Activated B cell treated with CpG ODN at 0.5 μM for 24 hours (primary cell): Measurements from ENCODE around the gene PTMS. TPM values are rescaled to one million over a fixed set of nuclear protein-coding genes. Genes with fewer than 3 reads are reported as not detected.

ENCODE experiments used
- ATAC-seq: fragments of 200-7000 bp; cut with Tn5 transposase; one replicate; pipeline ENCODE4 v1.10.0; 2021; ENCODE audit warnings: low read depth, mild to moderate bottlenecking, moderate library complexity
- CTCF ChIA-PET: fragments of 350-600 bp; sonication (Branson Sonifier 250); formaldehyde crosslinking; loops from one replicate; lab custom pipeline; 2021; ENCODE audit warnings: antibody characterized with exemption; lab: Charles Lee
- POLR2A ChIA-PET: fragments of 350-600 bp; sonication (Branson Sonifier 250); formaldehyde crosslinking; loops from one replicate; lab custom pipeline; 2021; ENCODE audit warnings: antibody characterized with exemption; lab: Charles Lee
- DNase-seq: peaks from one replicate; pipeline ENCODE4 v3.0.0; 2022
- H3K27ac Mint-ChIP-seq: one replicate; pipeline ENCODE4 v1.8.0; 2020; ENCODE audit warnings: mixed read lengths
- H3K27me3 Mint-ChIP-seq: one replicate; pipeline ENCODE4 v1.8.0; 2021; ENCODE audit warnings: mixed read lengths
- H3K36me3 Mint-ChIP-seq: one replicate; pipeline ENCODE4 v1.8.0; 2021; ENCODE audit warnings: low read depth, mixed read lengths
- H3K4me1 Mint-ChIP-seq: one replicate; pipeline ENCODE4 v1.8.0; 2021; ENCODE audit warnings: mixed read lengths
- H3K4me3 Mint-ChIP-seq: one replicate; pipeline ENCODE4 v1.8.0; 2020; ENCODE audit warnings: mild to moderate bottlenecking, mixed read lengths
- H3K9me3 Mint-ChIP-seq: one replicate; pipeline ENCODE4 v1.8.0; 2020; ENCODE audit warnings: mixed read lengths
- CTCF ChIP-seq: fragments of 200-600 bp; IDR thresholded peaks from one replicate; pipeline ENCODE4 v1.8.0; 2022; ENCODE audit warnings: antibody characterized with exemption, mild to moderate bottlenecking
- intact Hi-C: fragments of 100-400 bp; cut with micrococcal nuclease; formaldehyde crosslinking; loops from one replicate; pipeline ENCODE4 v1.15.1; 2024
- total RNA-seq: library from RNA; stranded (reverse); gene quantifications from 2 replicates; pipeline ENCODE4 v1.2.3, GENCODE V29; 2022

Gene PTMS
- total RNA-seq = 4.8 and 6.4 TPM in 2 replicates

- CTCF ChIA-PET = interaction anchor here (0.8 to 3.2 kb wide), 19 partner anchors 8 to 212 kb away, joined by 3 to 64 read pairs (median 4); partner anchors contain the start of genes COPS7A, MLF2 and ZNF384
- Mint-ChIP-seq H3K36me3 (no peaks in the 10 kb centered on the region), H3K27me3 (peaks cover 43% of the 10 kb centered on the region), H3K9me3 (no peaks in the 10 kb centered on the region), H3K27ac (no peak within 1 kb of the TSS), H3K4me1 (peaks cover 29% of the 10 kb centered on the region), H3K4me3 (peak within 1 kb of the TSS; percentile 88)
- TF ChIP-seq CTCF = no peak
- DNase-seq (peak; percentile 34), ATAC-seq (peak; percentile 13)
- intact Hi-C loops = loop anchor here (1.0 kb wide), 3 partner anchors 13 to 85 kb away; partner anchors contain the start of gene CDCA3
- POLR2A ChIA-PET = interaction anchor here (0.9 to 2.9 kb wide), 7 partner anchors 13 to 147 kb away, joined by 3 to 26 read pairs (median 4); partner anchors contain the start of genes CDCA3, COPS7A, MLF2 and ZNF384
These were observed at the start of gene PTMS for GRCh38 chr12:6765634-6766581. Gene PTMS, plus strand, starts transcription at chr12:6766363. Its CDS starts 343 bp downstream, at chr12:6766706.

- ChIA-PET POLR2A (interaction anchor here (0.7 kb wide), 1 partner anchor 16 kb away, joined by 3 read pairs; no protein-coding TSS in a partner anchor), CTCF (no interaction called here)
- ATAC-seq (no peak), DNase-seq (no peak)
- no peaks in the 10 kb centered on the region for H3K4me1 Mint-ChIP-seq
- TF ChIP-seq CTCF = no peak
- H3K9me3 Mint-ChIP-seq = no peaks in the 10 kb centered on the region
- no peaks in the 10 kb centered on the region for H3K36me3 Mint-ChIP-seq
- no peak overlapping the region for H3K27ac Mint-ChIP-seq
- H3K27me3 Mint-ChIP-seq = peaks cover 9% of the 10 kb centered on the region
- H3K4me3 Mint-ChIP-seq = no peak overlapping the region
- intact Hi-C loops = no loop called here
These were observed 49.2 kb upstream of the PTMS start for GRCh38 chr12:6716874-6717437.

- ChIA-PET CTCF (interaction anchor here (0.9 to 2.6 kb wide), 5 partner anchors 23 to 44 kb away, joined by 3 to 12 read pairs (median 5); no protein-coding TSS in a partner anchor), POLR2A (interaction anchor here (0.6 to 3.8 kb wide), 15 partner anchors 14 to 248 kb away, joined by 3 to 232 read pairs (median 13); partner anchors contain the start of genes C12orf57, CDCA3, CHD4 and GAPDH)
- intact Hi-C loops = loop anchor here (1.0 to 2.0 kb wide), 2 partner anchors 14 to 466 kb away; partner anchors contain the start of gene PEX5
- TF ChIP-seq CTCF = no peak
- Mint-ChIP-seq H3K9me3 (no peaks in the 10 kb centered on the region), H3K27me3 (no peaks in the 10 kb centered on the region), H3K4me1 (peaks cover 19% of the 10 kb centered on the region), H3K4me3 (no peak overlapping the region), H3K36me3 (peaks cover 17% of the 10 kb centered on the region), H3K27ac (no peak overlapping the region)
- ATAC-seq (no peak), DNase-seq (no peak)
These were observed 43.3 kb upstream of the PTMS start for GRCh38 chr12:6722863-6723262.

GRCh38 chr12:6723607-6724408, 42.4 kb upstream of the PTMS start, which contains the start of gene COPS7A:
Gene COPS7A, plus strand, starts transcription at chr12:6724046. Its CDS starts 611 bp downstream, at chr12:6724657.
- Mint-ChIP-seq H3K4me1 (peaks cover 19% of the 10 kb centered on the region), H3K36me3 (peaks cover 26% of the 10 kb centered on the region), H3K27me3 (no peaks in the 10 kb centered on the region), H3K4me3 (peak within 1 kb of the TSS; percentile 89), H3K27ac (peak within 1 kb of the TSS; percentile 96), H3K9me3 (no peaks in the 10 kb centered on the region)
- ChIA-PET POLR2A (interaction anchor here (0.6 to 3.8 kb wide), 44 partner anchors 13 to 1243 kb away, joined by 3 to 232 read pairs (median 6); partner anchors contain the start of genes C12orf57, CDCA3, CHD4 and GAPDH), CTCF (interaction anchor here (0.9 to 2.6 kb wide), 12 partner anchors 10 to 199 kb away, joined by 3 to 13 read pairs (median 4); partner anchors contain the start of genes MLF2 and ZNF384)
- ATAC-seq (peak; percentile 93), DNase-seq (peak; percentile 92)
- intact Hi-C loops = loop anchor here (1.0 to 2.0 kb wide), 11 partner anchors 15 to 465 kb away; partner anchors contain the start of genes CHD4, EMG1, ING4 and MLF2
- no peak for TF ChIP-seq CTCF
